GM12865 (cell line): ENCODE results near the gene MEFV.
A peak's percentile ranks its signal among the peaks of the same experiment; 100 is the strongest.

Experiments
- DNase-seq: peaks from one replicate; pipeline ENCODE4 v3.0.0; 2010; ENCODE audit warnings: low read depth
- H3K4me3 ChIP-seq: 2 replicates; pipeline ENCODE4 v1.5.1; 2011; ENCODE audit warnings: mild to moderate bottlenecking, low read depth, low read length, control low read depth
- TF ChIP-seq, protein P1 (sequence below): IDR thresholded peaks from 2 replicates; pipeline ENCODE4 v1.5.1; 2011; ENCODE audit warnings: low read length, control low read depth, low read depth, inconsistent platforms; ENCODE audit not compliant: insufficient read depth; ENCODE audit errors: missing control alignments

The MEFV gene

DNA sequence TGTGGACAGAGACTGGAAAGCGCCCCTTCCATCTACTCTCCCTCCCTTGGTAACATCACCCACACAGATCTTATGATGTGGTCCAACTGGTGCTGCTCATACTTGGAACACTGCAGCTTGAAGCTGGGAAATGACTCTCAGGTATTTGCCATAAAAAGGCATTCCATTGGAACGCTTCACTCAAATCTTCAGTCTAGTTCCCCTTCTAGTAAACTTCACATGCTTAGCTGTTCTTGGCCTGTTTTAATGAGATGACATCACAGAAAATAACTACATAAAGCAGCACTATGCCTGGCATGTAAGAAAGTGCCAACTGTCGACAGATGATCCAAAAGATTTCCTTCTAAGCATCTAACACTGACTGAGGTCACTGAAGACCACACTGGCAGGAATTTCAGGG lies 36.2 kb upstream of the MEFV start:
- TF ChIP-seq, protein P1, sequence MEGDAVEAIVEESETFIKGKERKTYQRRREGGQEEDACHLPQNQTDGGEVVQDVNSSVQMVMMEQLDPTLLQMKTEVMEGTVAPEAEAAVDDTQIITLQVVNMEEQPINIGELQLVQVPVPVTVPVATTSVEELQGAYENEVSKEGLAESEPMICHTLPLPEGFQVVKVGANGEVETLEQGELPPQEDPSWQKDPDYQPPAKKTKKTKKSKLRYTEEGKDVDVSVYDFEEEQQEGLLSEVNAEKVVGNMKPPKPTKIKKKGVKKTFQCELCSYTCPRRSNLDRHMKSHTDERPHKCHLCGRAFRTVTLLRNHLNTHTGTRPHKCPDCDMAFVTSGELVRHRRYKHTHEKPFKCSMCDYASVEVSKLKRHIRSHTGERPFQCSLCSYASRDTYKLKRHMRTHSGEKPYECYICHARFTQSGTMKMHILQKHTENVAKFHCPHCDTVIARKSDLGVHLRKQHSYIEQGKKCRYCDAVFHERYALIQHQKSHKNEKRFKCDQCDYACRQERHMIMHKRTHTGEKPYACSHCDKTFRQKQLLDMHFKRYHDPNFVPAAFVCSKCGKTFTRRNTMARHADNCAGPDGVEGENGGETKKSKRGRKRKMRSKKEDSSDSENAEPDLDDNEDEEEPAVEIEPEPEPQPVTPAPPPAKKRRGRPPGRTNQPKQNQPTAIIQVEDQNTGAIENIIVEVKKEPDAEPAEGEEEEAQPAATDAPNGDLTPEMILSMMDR: no peak
- no peak overlapping the region for H3K4me3 ChIP-seq
- DNase-seq: no peak

DNA sequence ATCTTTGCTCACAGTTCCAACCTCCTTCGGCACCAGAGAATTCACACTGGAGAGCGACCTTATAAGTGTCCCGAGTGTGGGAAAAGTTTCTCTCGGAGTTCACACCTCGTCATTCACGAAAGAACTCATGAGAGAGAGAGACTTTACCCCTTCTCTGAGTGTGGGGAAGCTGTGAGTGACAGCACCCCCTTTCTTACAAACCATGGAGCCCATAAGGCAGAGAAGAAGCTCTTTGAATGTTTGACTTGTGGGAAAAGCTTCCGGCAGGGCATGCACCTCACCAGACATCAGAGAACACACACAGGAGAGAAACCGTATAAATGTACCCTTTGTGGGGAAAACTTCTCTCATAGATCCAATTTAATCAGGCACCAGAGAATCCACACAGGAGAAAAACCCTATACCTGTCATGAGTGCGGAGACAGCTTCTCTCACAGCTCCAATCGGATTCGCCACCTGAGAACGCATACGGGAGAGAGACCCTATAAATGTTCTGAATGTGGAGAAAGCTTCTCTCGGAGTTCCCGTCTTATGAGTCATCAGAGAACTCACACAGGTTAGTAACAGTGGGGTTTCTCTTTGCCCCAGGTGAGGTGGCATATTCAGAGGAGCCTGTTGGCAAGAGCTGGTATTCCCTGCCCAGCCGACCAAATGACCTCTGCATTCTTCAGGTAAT lies 33.7 kb upstream of the MEFV start:
- no peak for DNase-seq
- TF ChIP-seq, protein P1: no peak
- no peak overlapping the region for H3K4me3 ChIP-seq

DNA sequence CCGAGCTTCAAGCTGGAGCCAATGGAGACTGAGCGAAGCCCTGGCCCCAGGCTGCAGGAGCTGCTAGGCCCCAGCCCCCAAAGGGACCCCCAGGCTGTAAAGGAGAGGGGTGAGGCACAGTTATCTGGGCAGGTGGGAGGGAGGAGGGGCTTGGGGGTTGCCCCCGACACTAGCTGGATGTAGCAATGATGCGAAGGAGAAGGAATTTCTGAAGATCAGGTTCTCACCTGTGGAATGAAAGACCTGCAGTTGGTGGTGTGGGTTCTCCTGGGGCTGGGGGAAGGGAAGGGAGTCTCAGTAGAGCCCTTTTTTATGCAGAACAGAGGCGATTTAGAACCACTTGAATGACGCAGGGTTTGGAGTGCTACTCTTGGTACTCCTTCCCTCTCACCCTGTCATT lies 28.7 kb upstream of the MEFV start:
- H3K4me3 ChIP-seq: no peak overlapping the region
- TF ChIP-seq, protein P1: no peak
- no peak for DNase-seq

DNA sequence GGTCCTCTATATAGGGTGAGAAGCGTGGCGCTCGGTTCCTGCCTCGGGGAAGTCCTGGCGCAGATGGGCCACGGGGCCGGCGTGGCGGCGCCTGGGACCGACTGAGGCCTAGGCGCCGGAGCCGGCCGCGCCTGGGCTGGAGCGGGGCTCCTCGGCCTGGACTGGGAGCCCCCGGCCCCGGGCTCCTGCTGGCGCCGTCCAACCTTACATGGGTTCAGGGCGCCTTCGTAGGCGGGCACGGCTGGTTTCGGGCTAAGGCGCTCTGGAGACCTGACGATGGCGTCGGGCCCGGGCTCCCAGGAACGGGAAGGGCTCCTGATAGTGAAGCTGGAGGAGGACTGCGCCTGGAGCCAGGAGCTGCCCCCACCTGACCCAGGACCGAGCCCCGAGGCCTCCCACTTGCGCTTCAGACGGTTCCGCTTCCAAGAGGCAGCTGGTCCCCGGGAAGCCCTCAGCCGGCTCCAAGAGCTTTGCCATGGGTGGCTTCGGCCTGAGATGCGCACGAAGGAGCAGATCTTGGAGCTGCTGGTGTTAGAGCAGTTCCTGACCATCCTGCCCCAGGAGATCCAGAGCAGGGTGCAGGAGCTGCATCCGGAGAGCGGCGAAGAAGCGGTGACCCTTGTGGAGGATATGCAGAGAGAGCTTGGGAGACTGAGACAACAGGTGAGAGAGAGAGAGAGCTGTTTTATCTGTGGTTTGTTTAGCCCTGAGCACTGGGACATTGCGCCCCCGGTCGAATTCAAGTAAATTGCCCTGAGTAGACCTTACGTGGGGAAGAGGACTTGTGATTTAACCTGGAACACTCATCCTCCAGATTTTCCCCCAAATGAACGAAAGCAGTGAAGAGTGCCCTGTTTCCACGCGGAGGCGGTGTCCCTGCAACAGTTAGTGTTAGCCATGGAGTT lies 27.4 kb upstream of the MEFV start:
- TF ChIP-seq, protein P1: no peak
- peak overlapping the region; percentile 82 for H3K4me3 ChIP-seq
- DNase-seq: peak; percentile 12

DNA sequence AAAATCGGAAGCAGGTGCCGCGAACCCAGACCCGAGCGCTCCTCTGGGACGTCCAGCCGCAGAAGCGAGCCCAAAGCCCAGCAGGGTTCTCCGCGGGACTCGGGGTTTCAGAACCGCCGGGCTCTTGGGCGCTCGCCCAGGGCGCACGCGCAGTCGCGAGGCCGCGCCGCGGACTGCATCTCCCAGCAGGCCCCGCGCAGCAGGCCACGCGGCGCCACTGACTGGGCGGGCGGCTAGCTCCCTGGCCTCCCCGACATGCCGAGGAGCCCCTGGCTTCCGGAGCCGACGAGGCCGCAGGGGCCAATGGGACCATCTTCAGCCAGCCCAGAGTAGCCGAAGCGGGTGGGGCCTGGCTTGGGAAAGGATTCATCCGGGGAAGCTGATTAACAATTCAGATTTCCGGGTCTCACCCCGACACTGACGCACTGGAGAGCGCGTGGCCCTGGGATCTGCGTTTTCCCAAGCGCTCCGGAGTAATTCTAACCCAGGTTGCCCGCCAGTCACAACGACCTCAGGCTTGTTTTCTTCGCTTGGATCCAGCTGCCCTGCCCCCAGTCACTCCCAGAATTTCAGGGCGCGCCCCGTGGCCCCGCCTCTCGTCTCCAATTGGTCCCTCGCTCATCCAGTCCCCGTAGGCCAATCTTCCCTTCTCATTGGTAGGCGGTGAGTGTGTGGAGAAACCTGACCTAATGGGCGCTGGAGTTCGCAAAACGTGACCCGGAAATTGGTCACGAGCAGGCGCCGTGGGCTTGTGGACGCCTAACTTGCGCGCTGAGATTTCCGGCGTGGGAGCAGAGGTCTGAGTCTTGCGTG lies 26.5 kb upstream of the MEFV start, which contains the start of gene ZNF263:
ZNF263 (plus strand) TSS at position 762 of the 813 bp plus-strand sequence. CDS start 328 bp downstream, outside the sequence.
- TF ChIP-seq, protein P1: no peak
- peak; percentile 98 for DNase-seq
- peak within 1 kb of the TSS; percentile 82 for H3K4me3 ChIP-seq

GRCh38 chr16:3282103-3282729 lies 25.8 kb upstream of the MEFV start:
- DNase-seq: no peak
- peak overlapping the region; percentile 82 for H3K4me3 ChIP-seq

More at GRCh38 chr16:3282103-3282729, 25.8 kb upstream of the MEFV start:
- TF ChIP-seq, protein P1: no peak
